Stimulated activated naive CD8-positive, alpha-beta T cell treated with anti-CD3 and anti-CD28 coated beads, Interleukin-15, Interleukin-2, amounts not matched to agents 100 U/mL and 50 U/mL, for 24 hours (primary cell): ENCODE measurements around the gene STKLD1.

ENCODE experiments used
- ATAC-seq: fragments of 150-1000 bp; cut with Tn5 transposase; one replicate; pipeline ENCODE4 v1.10.0; 2021
- DNase-seq: peaks from one replicate; pipeline ENCODE4 v3.0.0; 2021

Gene STKLD1

DNA sequence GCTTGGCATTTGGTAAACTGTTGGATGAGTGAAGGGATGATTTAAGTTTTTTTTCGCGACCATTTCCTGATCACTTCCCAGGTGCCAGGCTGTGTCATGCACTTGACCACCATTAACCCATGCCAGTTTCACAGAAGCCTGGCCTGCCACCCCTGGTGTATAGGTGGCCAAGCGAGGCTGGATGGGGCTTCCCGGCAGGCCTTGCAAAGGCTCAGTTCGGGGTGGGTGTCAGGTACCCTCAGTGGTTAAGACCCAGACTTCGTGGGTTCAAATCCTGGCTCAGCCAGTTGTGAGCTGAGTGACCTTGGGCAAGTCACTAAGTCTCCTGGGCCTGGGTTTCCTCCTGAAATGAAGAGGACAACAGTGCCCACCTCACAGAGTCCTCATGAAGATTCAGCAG lies 30.6 kb upstream of the STKLD1 start:
- DNase-seq (no peak), ATAC-seq (no peak)

- no peak for ATAC-seq
- no peak for DNase-seq
Observed at GRCh38 chr9:133346021-133346785, 30.0 kb upstream of the STKLD1 start.

GRCh38 chr9:133347515-133347984 lies 28.6 kb upstream of the STKLD1 start:
- DNase-seq = peak; percentile 56

GRCh38 chr9:133347985-133348717 lies 28.0 kb upstream of the STKLD1 start, which contains the start of the genes MED22 and RPL7A:
TSS of gene MED22 (minus strand) at chr9:133348131. CDS start at chr9:133346662, 1,469 bp downstream.
TSS of gene RPL7A (plus strand) at chr9:133348218. CDS start at chr9:133348244, 26 bp downstream.
- peak; percentile 91 for DNase-seq
- peak; percentile 73 for ATAC-seq

More at GRCh38 chr9:133347515-133347984, 28.6 kb upstream of the STKLD1 start:
- peak; percentile 47 for ATAC-seq

DNA sequence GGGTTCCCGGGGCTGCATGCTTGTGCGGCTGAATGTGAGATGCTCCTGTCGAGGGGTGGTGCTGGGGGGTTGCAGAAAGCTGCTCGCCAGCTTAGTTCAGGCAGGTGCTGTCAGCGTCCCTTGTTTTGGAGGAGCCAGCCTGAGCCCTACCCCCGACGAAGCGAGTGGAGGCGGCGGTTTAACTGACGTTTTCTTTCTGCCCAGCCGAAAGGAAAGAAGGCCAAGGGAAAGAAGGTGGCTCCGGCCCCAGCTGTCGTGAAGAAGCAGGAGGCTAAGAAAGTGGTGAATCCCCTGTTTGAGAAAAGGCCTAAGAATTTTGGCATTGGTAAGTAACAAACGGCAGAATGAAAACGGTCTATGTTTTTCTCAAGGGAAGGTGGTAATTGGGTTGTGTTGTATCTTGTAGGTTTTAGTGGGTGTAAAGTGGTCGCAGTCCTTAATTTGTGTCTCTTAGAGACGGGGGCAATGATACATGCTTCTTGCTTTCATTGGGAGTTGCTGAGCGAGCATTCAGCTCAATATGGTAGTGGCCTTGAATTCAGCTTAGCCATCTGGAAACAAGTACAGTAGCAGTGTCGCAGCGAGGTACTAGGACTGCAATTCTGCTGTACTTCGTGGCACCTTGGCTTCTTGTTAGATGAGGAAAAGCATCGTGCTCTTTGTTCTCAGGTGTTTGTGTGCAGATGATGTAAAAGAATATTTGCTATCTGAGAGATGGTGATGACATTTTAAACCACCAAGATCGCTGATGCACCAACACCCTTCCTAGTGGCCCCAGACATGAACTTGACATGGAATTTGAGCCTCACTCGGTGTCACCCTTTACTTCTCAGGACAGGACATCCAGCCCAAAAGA lies 27.2 kb upstream of the STKLD1 start:
- no peak for ATAC-seq

GRCh38 chr9:133349965-133350616 lies 26.1 kb upstream of the STKLD1 start:
- DNase-seq = no peak
- ATAC-seq = no peak

More for the DNA sequence above, 27.2 kb upstream of the STKLD1 start:
- DNase-seq = no peak

DNA sequence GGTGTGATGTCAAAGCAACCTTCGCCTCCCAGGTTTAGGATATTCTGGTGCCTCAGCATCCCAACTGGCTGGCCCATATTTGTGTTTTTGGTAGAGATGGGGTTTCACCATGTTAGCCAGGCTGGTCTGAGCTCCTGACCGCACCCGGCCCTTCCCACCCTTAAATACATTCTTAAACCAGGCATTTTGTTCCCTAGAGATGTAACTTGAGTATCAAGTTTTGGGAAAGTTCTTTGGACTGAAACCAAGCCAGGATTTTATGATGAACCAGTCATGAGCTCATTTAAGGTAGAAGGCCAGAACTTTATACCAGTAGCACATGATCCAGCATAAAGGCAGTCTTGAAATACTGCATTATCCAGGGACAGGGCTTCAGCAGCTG lies 24.6 kb upstream of the STKLD1 start:
- ATAC-seq (no peak), DNase-seq (no peak)

- peak; percentile 24 for ATAC-seq
- DNase-seq = peak; percentile 70
Observed at GRCh38 chr9:133351908-133352634, 24.1 kb upstream of the STKLD1 start.

- DNase-seq = no peak
- no peak for ATAC-seq
Observed at GRCh38 chr9:133352635-133353340, 23.4 kb upstream of the STKLD1 start.

DNA sequence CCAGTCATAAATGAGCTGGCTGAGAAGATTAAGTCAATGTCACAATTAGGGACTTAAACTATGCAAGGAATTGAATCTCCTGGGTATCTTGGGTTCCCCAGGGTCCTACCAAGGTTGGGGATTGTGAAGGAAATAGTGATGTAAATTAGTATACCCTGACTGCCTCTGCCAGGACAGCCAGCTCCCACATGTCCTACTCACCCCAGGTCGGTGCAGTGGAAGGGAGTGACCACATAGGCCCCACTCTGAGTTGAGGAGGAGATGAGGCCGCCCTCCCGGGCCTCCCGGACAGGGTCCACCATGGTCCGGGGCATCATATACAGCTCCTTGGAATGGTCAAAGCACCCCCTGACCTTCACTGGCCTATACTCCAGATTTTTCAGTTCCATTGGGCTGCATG lies 22.6 kb upstream of the STKLD1 start:
- no peak for ATAC-seq
- no peak for DNase-seq

DNA sequence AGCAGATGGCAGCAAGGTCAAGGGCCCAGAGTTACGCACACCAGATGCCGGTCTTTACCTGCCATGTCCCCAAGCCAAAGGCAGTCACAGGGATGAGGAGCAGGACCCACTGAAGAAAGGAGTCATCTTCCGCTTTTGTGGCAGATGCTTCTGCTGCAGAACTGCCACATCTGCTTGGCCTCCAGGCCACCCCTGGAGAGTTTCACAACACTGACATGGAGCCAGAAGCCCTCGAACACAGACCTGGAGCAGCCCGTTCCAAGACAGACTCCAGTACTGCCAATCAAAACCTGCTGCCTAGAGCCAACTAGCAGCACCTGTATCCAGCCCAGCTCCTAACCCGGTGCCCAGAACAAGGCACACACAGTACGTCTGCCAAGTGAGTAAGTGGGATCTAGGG lies 21.4 kb upstream of the STKLD1 start:
- ATAC-seq = no peak
- DNase-seq = no peak

DNA sequence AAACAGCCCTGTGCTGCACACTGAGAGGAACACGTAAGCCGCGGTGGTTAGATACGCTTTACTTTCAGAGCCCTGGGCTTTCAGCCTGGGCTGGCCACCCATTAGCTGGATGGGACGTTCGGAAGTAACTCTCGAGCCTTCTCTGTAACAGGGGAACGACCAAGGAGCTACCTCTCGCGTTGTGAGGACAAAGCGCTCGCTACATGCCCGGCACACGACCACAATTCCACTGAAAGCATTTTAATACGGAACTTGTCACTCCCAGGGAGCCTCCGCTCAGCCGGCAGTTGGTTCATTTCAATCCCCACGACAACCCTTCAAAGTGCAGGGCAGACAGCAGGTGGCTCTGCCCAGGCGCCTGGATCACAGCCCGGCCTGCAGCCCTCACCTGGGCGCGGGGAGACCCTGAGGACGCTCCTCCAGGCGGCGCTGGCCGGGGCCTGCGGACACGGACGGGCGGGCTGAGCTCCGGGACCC lies 20.2 kb upstream of the STKLD1 start:
- DNase-seq = no peak
- peak; percentile 11 for ATAC-seq

GRCh38 chr9:133356391-133357091 lies 19.6 kb upstream of the STKLD1 start, which contains the start of the genes SURF1 and SURF2:
TSS of gene SURF1 (minus strand) at chr9:133356487. CDS start at chr9:133356453, 34 bp downstream.
TSS of gene SURF2 (plus strand) at chr9:133356550. CDS start at chr9:133356593, 43 bp downstream.
- ATAC-seq (peak; percentile 75), DNase-seq (peak; percentile 94)

DNA sequence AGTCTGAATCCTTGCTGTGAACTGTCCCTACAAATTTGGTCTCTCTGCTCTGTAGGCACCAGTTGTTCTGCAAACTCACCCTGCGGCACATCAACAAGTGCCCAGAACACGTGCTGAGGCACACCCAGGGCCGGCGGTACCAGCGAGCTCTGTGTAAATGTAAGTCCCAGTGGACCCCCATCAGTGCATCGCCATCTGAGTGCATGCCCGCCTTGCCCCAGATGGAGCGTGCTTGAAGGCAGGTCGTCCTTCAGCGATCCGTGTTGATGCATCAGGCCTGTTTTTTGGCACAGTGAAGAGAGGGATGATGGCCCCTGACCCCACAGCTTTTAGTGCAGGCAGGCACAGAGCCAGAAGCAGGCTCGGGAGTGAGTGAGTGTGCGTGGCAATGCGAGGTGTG lies 18.5 kb upstream of the STKLD1 start:
- no peak for ATAC-seq

DNA sequence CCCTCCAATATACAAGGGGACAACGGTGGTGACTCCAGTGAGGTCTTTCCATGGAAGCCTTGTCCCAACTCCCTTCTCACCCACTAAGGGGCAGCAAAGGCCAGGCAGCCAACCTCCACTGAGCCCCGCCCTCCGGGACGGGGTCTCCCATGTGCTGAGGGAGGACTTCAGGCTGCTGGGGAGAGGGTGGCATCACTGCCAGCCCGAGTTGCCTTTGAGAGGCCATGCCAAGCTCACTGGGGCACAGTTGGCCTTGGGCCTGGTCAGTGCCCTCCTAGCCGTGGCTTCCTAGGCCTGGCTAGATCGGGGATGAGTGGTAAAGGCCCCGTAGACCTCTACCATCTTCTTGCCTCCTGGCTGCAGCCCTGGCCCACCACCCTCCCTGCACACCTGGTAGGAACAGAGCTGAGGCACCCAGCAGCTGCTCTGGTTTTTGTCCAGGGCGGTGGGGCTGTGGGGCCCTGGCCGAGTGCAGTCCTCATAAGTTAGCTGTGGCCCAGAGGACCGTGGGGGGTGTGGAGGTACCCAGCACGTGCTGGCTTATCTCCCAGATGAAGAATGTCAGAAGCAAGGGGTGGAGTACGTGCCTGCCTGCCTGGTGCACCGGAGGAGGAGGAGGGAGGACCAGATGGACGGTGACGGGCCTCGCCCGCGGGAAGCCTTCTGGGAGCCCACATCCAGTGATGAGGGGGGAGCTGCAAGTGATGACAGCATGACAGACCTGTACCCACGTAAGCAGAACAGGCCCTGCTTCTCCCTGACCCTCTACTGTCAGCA lies 16.6 kb upstream of the STKLD1 start:
- DNase-seq (no peak), ATAC-seq (no peak)

More for the DNA sequence above, 18.5 kb upstream of the STKLD1 start:
- no peak for DNase-seq

DNA sequence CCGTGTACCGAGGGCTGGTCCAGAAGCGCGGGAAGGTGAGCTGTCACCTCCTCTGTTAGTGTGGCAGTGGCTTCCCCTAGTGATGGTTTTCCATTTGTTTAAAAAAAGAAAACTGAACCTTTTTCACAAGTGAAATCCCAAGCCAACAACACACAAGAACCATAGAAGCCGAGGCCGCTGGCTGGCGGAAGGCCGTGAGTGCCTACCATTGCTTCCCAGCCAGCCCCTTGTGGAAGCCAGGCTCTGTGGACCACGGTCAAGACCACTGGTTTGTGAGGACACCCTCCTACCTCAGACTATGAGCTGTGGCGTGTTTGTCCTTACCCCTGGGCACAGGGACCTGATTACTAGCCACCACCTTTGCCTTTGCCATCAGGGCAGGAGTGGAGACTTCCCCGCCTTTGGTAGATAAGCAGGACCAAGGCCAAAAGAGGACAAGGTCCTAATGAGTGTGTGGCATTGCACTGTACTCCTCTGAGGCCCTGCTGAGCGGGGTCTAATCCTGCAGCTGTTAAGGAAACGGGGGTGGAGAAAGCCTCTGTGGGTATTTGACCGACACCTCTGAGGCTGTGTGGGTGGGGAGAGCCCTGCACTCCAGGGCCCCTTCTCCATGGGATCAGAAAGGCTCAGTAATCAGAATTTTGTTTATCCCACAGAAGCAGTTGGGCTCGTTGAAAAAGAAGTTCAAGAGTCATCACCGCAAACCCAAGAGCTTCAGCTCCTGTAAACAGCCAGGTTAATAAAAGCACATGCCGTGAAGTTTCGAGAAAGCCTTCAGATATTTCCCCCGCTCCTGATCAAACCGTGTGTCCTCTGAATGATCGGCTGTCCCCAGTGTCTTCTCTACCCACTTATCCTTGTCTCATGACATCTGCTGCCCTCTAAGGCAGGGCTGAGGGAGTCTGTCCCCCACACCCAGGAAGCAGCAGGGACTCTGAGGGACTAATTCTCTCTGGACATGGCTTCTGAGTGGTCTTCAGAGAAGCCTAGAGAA lies 15.5 kb upstream of the STKLD1 start:
- DNase-seq = no peak
- no peak for ATAC-seq

DNA sequence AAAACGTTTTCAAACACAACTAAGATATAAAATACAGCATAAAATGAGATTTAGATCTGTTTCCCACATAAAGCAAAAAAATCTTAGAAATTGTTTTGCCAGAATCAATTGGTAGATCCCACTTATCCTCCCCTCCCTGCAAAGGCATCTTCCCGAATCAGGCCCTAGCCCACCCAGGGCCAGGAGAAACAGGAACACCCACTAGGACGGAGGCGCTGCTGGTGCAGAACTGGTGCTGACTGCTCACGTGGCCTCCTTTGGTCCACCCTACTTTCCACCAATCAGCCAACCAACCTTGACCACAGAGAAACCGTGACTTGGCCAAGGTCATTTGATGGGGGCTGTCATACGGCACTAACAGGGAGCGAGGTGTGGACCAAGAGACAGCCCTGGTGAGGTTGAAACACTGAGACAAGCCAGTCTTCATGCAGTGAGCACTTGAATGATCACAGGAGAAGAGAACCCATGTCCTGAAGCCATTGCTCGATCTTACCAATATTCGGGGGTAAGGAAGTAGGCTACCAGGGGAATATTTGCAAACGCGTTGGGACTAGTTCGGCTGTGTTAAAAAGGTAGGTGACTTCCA lies 14.6 kb upstream of the STKLD1 start:
- no peak for DNase-seq
- ATAC-seq = no peak
